HepG2 (cell line): Measurements from ENCODE around the gene UBE2O. TPM values are rescaled to one million over a fixed set of nuclear protein-coding genes. Genes with fewer than 3 reads are reported as not detected.

ENCODE experiments used
- ARNT2 ChIP-seq: sonication (generic); formaldehyde crosslinking; IDR thresholded peaks from 2 replicates; pipeline ENCODE4 v1.8.0; 2022; ENCODE audit warnings: mild to moderate bottlenecking, low read depth, missing genetic modification reagents, moderate library complexity
- GTF2F1 ChIP-seq: fragments of 150-350 bp; IDR thresholded peaks from 2 replicates; pipeline ENCODE4 v1.6.1; 2014; ENCODE audit warnings: low read length
- PCBP2 ChIP-seq: fragments of 200-400 bp; formaldehyde crosslinking; optimal IDR thresholded peaks from 2 replicates; pipeline ENCODE3; 2018; ENCODE audit warnings: low read length, low read depth; ENCODE audit not compliant: poor library complexity, severe bottlenecking
- PHB2 ChIP-seq: fragments of 450-650 bp; IDR thresholded peaks from 2 replicates; pipeline ENCODE4 v1.6.1; 2018; ENCODE audit not compliant: partially characterized antibody
- TBX2 ChIP-seq: sonication (generic); formaldehyde crosslinking; IDR thresholded peaks from 2 replicates; pipeline ENCODE4 v1.5.0; 2020; ENCODE audit warnings: missing genetic modification reagents, mild to moderate bottlenecking, borderline replicate concordance
- ZNF230 ChIP-seq: sonication (generic); formaldehyde crosslinking; IDR thresholded peaks from 2 replicates; pipeline ENCODE4 v1.4.0; 2020; ENCODE audit warnings: mild to moderate bottlenecking, missing genetic modification reagents
- ZNF558 ChIP-seq: sonication (generic); formaldehyde crosslinking; IDR thresholded peaks from 2 replicates; pipeline ENCODE4 v1.9.0; 2022; ENCODE audit warnings: mild to moderate bottlenecking, missing genetic modification reagents, borderline replicate concordance
- ZNF570 ChIP-seq: sonication (generic); formaldehyde crosslinking; IDR thresholded peaks from 2 replicates; pipeline ENCODE4 v1.4.0; 2020; ENCODE audit warnings: mild to moderate bottlenecking, missing genetic modification reagents, borderline replicate concordance
- ZNF615 ChIP-seq: sonication (generic); formaldehyde crosslinking; IDR thresholded peaks from 2 replicates; pipeline ENCODE4 v1.5.0; 2020; ENCODE audit warnings: mild to moderate bottlenecking, missing genetic modification reagents, borderline replicate concordance
- ZNF792 ChIP-seq: IDR thresholded peaks from 2 replicates; pipeline ENCODE4 v1.6.1; 2016
- polyA plus RNA-seq, 8 experiments: library from polyadenylated mRNA; depleted of rRNA in 3 of 8; stranded (reverse) in 7 of 8; unstranded in 1 of 8; fragments of >200 nt; fragmentation: Illumina TruSeq in 4 of 8; extraction: Trizol in 4 of 8; gene quantifications; 2 replicates each; pipeline versions ENCODE4 v1.2.1 to v1.2.3, GENCODE V29; 2011 to 2016; ENCODE audit warnings: low read depth in 4 of 8, missing spikeins in 1 of 8, mixed read lengths in 1 of 8; ENCODE audit not compliant: insufficient read depth in 1 of 8
- total RNA-seq, 5 experiments: library from RNA; depleted of rRNA; stranded (reverse); fragments of >200 nt; fragmentation: Illumina TruSeq; extraction: Trizol; gene quantifications; 2 replicates each; pipeline ENCODE4 v1.2.3, GENCODE V29; 2016; ENCODE audit warnings: low read depth in 1 of 5
- TF ChIP-seq, protein P1 (sequence below): sonication (generic); formaldehyde crosslinking; conservative IDR thresholded peaks from 2 replicates; pipeline ENCODE4 v1.8.0; 2022; ENCODE audit warnings: mild to moderate bottlenecking, moderate library complexity, missing genetic modification reagents
- TF ChIP-seq, protein P2 (sequence below): sonication (generic); formaldehyde crosslinking; IDR thresholded peaks from 2 replicates; pipeline ENCODE4 v1.5.0; 2020; ENCODE audit warnings: missing genetic modification reagents
- TF ChIP-seq, protein P3 (sequence below): IDR thresholded peaks from 2 replicates; pipeline ENCODE4 v1.6.1; 2016; ENCODE audit warnings: missing biosample characterization, missing genetic modification reagents, low read depth
- TF ChIP-seq, protein P4 (sequence below): sonication (generic); formaldehyde crosslinking; IDR thresholded peaks from 2 replicates; pipeline ENCODE4 v1.5.1; 2020; ENCODE audit warnings: mild to moderate bottlenecking, missing genetic modification reagents
- TF ChIP-seq, protein P5 (sequence below): sonication (generic); formaldehyde crosslinking; IDR thresholded peaks from 2 replicates; pipeline ENCODE4 v1.5.0; 2020; ENCODE audit warnings: mild to moderate bottlenecking, missing genetic modification reagents

The UBE2O gene
- total and polyA plus RNA-seq, 2 of the 13 experiments (the other 11 are each of a cell fraction or from before 2014, with no cell fraction given) = 21.5 to 23.5 TPM

DNA sequence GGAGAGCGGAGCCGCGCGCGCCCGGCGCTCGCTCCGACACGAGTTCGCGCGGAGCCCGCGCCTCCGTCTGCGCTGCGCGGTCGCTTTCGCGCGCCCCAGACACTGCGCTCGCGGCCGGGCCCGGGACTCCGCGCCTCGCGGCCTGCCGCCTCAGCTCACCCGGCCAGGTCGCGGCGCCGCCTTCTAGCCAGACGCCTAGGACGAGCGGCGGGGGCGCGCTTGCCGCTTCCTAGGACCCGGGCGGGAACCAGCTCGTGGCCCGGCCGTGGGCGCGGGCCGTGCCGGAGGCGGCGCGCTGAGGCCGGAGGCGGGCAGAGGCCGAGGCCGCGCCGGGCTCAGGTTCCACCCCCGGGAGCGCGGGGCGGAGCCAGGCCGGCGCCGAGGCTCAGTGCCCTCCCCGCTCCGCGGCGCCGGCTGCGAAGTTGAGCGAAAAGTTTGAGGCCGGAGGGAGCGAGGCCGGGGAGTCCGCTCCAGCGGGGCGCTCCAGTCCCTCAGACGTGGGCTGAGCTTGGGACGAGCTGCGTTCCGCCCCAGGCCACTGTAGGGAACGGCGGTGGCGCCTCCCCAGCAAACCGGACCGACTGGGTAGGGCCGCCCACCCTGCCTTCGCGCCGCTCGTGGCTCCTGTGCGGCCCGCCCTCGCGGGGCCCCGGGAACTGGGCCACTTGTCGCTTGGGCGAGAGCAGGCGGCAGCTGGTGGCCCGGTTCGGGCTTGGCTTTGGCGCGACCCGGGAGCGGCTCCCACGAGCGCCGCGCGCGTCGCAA, 68.5 kb downstream of the UBE2O start, which contains the start of gene SPHK1 (continued):
- peak; percentile 93; the same call in 1 of the 2 replicates for TF ChIP-seq ARNT2 (CRISPR knock-in tag)
- no peak for TF ChIP-seq GTF2F1
- no peak for TF ChIP-seq PHB2
- 0 out of 2 replicates have a peak, but pooled peaks have one; percentile 15 for TF ChIP-seq ZNF615 (CRISPR knock-in tag)
- TF ChIP-seq, protein P1, sequence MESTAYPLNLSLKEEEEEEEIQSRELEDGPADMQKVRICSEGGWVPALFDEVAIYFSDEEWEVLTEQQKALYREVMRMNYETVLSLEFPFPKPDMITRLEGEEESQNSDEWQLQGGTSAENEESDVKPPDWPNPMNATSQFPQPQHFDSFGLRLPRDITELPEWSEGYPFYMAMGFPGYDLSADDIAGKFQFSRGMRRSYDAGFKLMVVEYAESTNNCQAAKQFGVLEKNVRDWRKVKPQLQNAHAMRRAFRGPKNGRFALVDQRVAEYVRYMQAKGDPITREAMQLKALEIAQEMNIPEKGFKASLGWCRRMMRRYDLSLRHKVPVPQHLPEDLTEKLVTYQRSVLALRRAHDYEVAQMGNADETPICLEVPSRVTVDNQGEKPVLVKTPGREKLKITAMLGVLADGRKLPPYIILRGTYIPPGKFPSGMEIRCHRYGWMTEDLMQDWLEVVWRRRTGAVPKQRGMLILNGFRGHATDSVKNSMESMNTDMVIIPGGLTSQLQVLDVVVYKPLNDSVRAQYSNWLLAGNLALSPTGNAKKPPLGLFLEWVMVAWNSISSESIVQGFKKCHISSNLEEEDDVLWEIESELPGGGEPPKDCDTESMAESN = 0 out of 2 replicates have a peak, but pooled peaks have one; percentile 65
- TF ChIP-seq, protein P2, sequence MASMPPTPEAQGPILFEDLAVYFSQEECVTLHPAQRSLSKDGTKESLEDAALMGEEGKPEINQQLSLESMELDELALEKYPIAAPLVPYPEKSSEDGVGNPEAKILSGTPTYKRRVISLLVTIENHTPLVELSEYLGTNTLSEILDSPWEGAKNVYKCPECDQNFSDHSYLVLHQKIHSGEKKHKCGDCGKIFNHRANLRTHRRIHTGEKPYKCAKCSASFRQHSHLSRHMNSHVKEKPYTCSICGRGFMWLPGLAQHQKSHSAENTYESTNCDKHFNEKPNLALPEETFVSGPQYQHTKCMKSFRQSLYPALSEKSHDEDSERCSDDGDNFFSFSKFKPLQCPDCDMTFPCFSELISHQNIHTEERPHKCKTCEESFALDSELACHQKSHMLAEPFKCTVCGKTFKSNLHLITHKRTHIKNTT = no peak
- no peak; the same call in 1 of the 2 replicates for TF ChIP-seq ZNF558 (CRISPR knock-in tag)
- TF ChIP-seq ZNF792 = no peak
- no peak; the same call in 1 of the 2 replicates for TF ChIP-seq ZNF230 (CRISPR knock-in tag)
- no peak for TF ChIP-seq PCBP2
- no peak for TF ChIP-seq ZNF570 (CRISPR knock-in tag)
- no peak for TF ChIP-seq TBX2
- TF ChIP-seq, protein P3, sequence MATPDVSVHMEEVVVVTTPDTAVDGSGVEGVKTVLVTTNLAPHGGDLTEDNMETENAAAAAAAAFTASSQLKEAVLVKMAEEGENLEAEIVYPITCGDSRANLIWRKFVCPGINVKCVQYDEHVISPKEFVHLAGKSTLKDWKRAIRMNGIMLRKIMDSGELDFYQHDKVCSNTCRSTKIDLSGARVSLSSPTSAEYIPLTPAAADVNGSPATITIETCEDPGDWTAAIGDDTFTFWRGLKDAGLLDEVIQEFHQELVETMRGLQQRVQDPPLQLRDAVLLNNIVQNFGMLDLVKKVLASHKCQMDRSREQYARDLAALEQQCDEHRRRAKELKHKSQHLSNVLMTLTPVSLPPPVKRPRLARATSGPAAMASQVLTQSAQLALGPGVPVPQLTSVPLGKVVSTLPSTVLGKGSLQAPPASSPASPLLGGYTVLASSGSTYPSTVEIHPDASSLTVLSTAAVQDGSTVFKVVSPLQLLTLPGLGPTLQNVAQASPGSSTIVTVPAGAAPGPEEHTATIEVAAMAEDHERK (CRISPR knock-in tag) = no peak
- TF ChIP-seq, protein P4, sequence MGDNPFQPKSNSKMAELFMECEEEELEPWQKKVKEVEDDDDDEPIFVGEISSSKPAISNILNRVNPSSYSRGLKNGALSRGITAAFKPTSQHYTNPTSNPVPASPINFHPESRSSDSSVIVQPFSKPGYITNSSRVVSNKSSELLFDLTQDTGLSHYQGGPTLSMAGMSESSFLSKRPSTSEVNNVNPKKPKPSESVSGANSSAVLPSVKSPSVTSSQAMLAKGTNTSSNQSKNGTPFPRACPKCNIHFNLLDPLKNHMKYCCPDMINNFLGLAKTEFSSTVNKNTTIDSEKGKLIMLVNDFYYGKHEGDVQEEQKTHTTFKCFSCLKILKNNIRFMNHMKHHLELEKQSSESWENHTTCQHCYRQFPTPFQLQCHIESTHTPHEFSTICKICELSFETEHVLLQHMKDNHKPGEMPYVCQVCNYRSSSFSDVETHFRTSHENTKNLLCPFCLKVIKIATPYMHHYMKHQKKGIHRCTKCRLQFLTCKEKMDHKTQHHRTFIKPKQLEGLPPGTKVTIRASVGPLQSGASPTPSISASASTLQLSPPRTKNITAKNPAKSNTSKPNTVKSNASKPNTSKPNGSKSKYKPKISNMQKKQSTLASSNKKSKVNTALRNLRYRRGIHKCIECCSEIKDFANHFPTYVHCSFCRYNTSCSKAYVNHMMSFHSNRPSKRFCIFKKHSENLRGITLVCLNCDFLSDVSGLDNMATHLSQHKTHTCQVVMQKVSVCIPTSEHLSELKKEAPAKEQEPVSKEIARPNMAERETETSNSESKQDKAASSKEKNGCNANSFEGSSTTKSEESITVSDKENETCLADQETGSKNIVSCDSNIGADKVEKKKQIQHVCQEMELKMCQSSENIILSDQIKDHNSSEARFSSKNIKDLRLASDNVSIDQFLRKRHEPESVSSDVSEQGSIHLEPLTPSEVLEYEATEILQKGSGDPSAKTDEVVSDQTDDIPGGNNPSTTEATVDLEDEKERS (CRISPR knock-in tag) = no peak
- TF ChIP-seq, protein P5, sequence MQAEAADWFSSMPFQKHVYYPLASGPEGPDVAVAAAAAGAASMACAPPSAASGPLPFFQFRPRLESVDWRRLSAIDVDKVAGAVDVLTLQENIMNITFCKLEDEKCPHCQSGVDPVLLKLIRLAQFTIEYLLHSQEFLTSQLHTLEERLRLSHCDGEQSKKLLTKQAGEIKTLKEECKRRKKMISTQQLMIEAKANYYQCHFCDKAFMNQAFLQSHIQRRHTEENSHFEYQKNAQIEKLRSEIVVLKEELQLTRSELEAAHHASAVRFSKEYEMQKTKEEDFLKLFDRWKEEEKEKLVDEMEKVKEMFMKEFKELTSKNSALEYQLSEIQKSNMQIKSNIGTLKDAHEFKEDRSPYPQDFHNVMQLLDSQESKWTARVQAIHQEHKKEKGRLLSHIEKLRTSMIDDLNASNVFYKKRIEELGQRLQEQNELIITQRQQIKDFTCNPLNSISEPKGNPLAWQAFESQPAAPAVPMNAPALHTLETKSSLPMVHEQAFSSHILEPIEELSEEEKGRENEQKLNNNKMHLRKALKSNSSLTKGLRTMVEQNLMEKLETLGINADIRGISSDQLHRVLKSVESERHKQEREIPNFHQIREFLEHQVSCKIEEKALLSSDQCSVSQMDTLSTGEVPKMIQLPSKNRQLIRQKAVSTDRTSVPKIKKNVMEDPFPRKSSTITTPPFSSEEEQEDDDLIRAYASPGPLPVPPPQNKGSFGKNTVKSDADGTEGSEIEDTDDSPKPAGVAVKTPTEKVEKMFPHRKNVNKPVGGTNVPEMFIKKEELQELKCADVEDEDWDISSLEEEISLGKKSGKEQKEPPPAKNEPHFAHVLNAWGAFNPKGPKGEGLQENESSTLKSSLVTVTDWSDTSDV (CRISPR knock-in tag) = no peak
